H1 (cell line): Measurements from ENCODE around the gene C20orf173.

Source experiments
- CTCF ChIP-seq, 3 experiments: IDR thresholded peaks; 1 replicate in 2 of 3; 2 replicates in 1 of 3; pipeline versions ENCODE4 v1.5.1 to v1.6.1; 2011; ENCODE audit warnings: low read length in 3 of 3, mild to moderate bottlenecking in 3 of 3, inconsistent platforms in 2 of 3, low read depth in 1 of 3, moderate library complexity in 1 of 3; ENCODE audit not compliant: insufficient read depth in 1 of 3; ENCODE audit errors: control extremely low read depth in 1 of 3
- POLR2A ChIP-seq, 2 experiments: IDR thresholded peaks; 1 replicate in 1 of 2; 2 replicates in 1 of 2; pipeline ENCODE4 v1.6.1; 2011; ENCODE audit warnings: low read depth in 2 of 2, low read length in 2 of 2, mild to moderate bottlenecking in 2 of 2; ENCODE audit errors: control extremely low read depth in 1 of 2
- TAF1 ChIP-seq: IDR thresholded peaks from 2 replicates; pipeline ENCODE4 v1.6.1; 2011; ENCODE audit warnings: mild to moderate bottlenecking, low read depth, low read length

- TF ChIP-seq CTCF (IDR thresholded peaks at IDR 0.05; ENCODE audit: control extremely low read depth in 1 of 3, insufficient read depth in 1 of 3, low read depth in 1 of 3, low read length in 3 of 3) (no peak), POLR2A (IDR thresholded peaks at IDR 0.05; ENCODE audit: control extremely low read depth in 1 of 2, low read depth in 2 of 2, low read length in 2 of 2) (no peak), TAF1 (no peak)
Measured at GRCh38 chr20:35518955-35519354, 10.5 kb downstream of the C20orf173 start.
